ES-I3 (cell line): ENCODE results near the gene G6PC1.
"Not testable (repeated sequence)": the region's sequence is repeated elsewhere in the genome, so short reads cannot be mapped to it uniquely, and the experiment has no call there.

Experiments
- H3K36me3 ChIP-seq: 2 replicates; pipeline ENCODE4 v1.6.1; 2013; ENCODE audit warnings: mild to moderate bottlenecking, low read length, control low read depth, moderate library complexity; ENCODE audit not compliant: insufficient read depth
- H3K4me1 ChIP-seq: 2 replicates; pipeline ENCODE4 v1.6.1; 2013; ENCODE audit warnings: mild to moderate bottlenecking, control low read depth, low read length; ENCODE audit not compliant: insufficient read depth
- H3K9ac ChIP-seq: 2 replicates; pipeline ENCODE4 v1.6.1; 2013; ENCODE audit warnings: low read depth, mild to moderate bottlenecking, low read length, moderate library complexity
- H3K9me3 ChIP-seq: 2 replicates; pipeline ENCODE4 v1.6.1; 2013; ENCODE audit warnings: mild to moderate bottlenecking, low read length, moderate library complexity; ENCODE audit not compliant: control insufficient read depth, insufficient read depth

Gene G6PC1

GRCh38 chr17:42906772-42907446 lies 6.3 kb downstream of the G6PC1 start:
- Histone ChIP-seq H3K4me1 (peaks cover 6% of the 10 kb centered on the region), H3K9ac (no peak overlapping the region), H3K9me3 (no peaks in the 10 kb centered on the region), H3K36me3 (no peaks in the 10 kb centered on the region)

- no peaks in the 10 kb centered on the region for H3K36me3 ChIP-seq
- H3K4me1 ChIP-seq = peaks cover 5% of the 10 kb centered on the region; the same call in 1 of the 2 replicates
- H3K9ac ChIP-seq = no peak overlapping the region
- H3K9me3 ChIP-seq = no peaks in the 10 kb centered on the region
These were observed 8.5 kb downstream of the G6PC1 start for GRCh38 chr17:42908872-42909700.

- Histone ChIP-seq H3K9ac (no peak overlapping the region), H3K9me3 (no peaks in the 10 kb centered on the region), H3K4me1 (peaks cover 13% of the 10 kb centered on the region), H3K36me3 (no peaks in the 10 kb centered on the region)
These were observed 12.9 kb downstream of the G6PC1 start for GRCh38 chr17:42913522-42913921.

- Histone ChIP-seq H3K4me1 (peaks cover 13% of the 10 kb centered on the region), H3K9ac (no peak overlapping the region), H3K9me3 (no peaks in the 10 kb centered on the region), H3K36me3 (no peaks in the 10 kb centered on the region)
These were observed 13.5 kb downstream of the G6PC1 start for GRCh38 chr17:42913981-42914617.

GRCh38 chr17:42915288-42915687 lies 14.7 kb downstream of the G6PC1 start:
- H3K9me3 ChIP-seq, H3K9ac ChIP-seq, H3K36me3 ChIP-seq: not testable (repeated sequence)
- H3K4me1 ChIP-seq = peaks cover 19% of the 10 kb centered on the region

GRCh38 chr17:42916388-42917235 lies 16.0 kb downstream of the G6PC1 start:
- H3K36me3 ChIP-seq, H3K9me3 ChIP-seq, H3K9ac ChIP-seq: not testable (repeated sequence)
- H3K4me1 ChIP-seq = peaks cover 24% of the 10 kb centered on the region

GRCh38 chr17:42917236-42917603 lies 16.6 kb downstream of the G6PC1 start:
- no peaks in the 10 kb centered on the region for H3K9me3 ChIP-seq
- peaks cover 24% of the 10 kb centered on the region for H3K4me1 ChIP-seq
- no peaks in the 10 kb centered on the region for H3K36me3 ChIP-seq
- no peak overlapping the region for H3K9ac ChIP-seq

- no peaks in the 10 kb centered on the region for H3K36me3 ChIP-seq
- H3K9me3 ChIP-seq = no peaks in the 10 kb centered on the region
- H3K9ac ChIP-seq = no peak overlapping the region
- peaks cover 18% of the 10 kb centered on the region for H3K4me1 ChIP-seq
These were observed 18.4 kb downstream of the G6PC1 start for GRCh38 chr17:42918902-42919521.

- not testable (repeated sequence) for H3K9ac ChIP-seq, H3K9me3 ChIP-seq, H3K36me3 ChIP-seq
- peaks cover 18% of the 10 kb centered on the region for H3K4me1 ChIP-seq
These were observed 19.0 kb downstream of the G6PC1 start for GRCh38 chr17:42919522-42920077.

- Histone ChIP-seq H3K4me1 (peaks cover 18% of the 10 kb centered on the region), H3K9ac (no peak overlapping the region), H3K9me3 (no peaks in the 10 kb centered on the region), H3K36me3 (no peaks in the 10 kb centered on the region)
These were observed 19.7 kb downstream of the G6PC1 start for GRCh38 chr17:42920106-42920900.

GRCh38 chr17:42920922-42921321 lies 20.3 kb downstream of the G6PC1 start:
- Histone ChIP-seq H3K9me3 (no peaks in the 10 kb centered on the region), H3K36me3 (no peaks in the 10 kb centered on the region), H3K9ac (no peak overlapping the region), H3K4me1 (peaks cover 18% of the 10 kb centered on the region)

GRCh38 chr17:42922294-42922693 lies 21.7 kb downstream of the G6PC1 start:
- Histone ChIP-seq H3K36me3 (no peaks in the 10 kb centered on the region), H3K9me3 (no peaks in the 10 kb centered on the region), H3K4me1 (peaks cover 16% of the 10 kb centered on the region), H3K9ac (no peak overlapping the region)

GRCh38 chr17:42923472-42923871 lies 22.9 kb downstream of the G6PC1 start:
- not testable (repeated sequence) for H3K9ac ChIP-seq, H3K9me3 ChIP-seq, H3K36me3 ChIP-seq
- peaks cover 12% of the 10 kb centered on the region; the same call in 1 of the 2 replicates for H3K4me1 ChIP-seq
